GM06990 (cell line): ENCODE results near the gene ACTA1.
"Not testable (repeated sequence)": the region's sequence is repeated elsewhere in the genome, so short reads cannot be mapped to it uniquely, and the experiment has no call there.

Source experiments
- DNase-seq: peaks from one replicate; pipeline ENCODE4 v3.0.0-alpha.2; 2011; ENCODE audit not compliant: insufficient read length; ENCODE audit errors: extremely low read depth
- H3K27me3 ChIP-seq: replicated peaks from 2 replicates; pipeline ENCODE4 v1.6.0; 2011; ENCODE audit warnings: low read length; ENCODE audit not compliant: control insufficient read depth, insufficient read depth
- H3K36me3 ChIP-seq: 2 replicates; pipeline ENCODE4 v1.5.1; 2011; ENCODE audit warnings: low read length; ENCODE audit not compliant: control insufficient read depth, insufficient read depth
- H3K4me3 ChIP-seq: replicated peaks from 2 replicates; pipeline ENCODE4 v1.5.1; 2011; ENCODE audit warnings: low read depth, mild to moderate bottlenecking, control low read depth, low read length
- CTCF ChIP-seq: IDR thresholded peaks from 2 replicates; pipeline ENCODE4 v1.5.1; 2011; ENCODE audit warnings: low read length, control low read depth, mild to moderate bottlenecking, inconsistent platforms; ENCODE audit not compliant: insufficient read depth, poor library complexity, severe bottlenecking

ACTA1 gene

GRCh38 chr1:229427572-229427971, 6.3 kb downstream of the ACTA1 start:
- Histone ChIP-seq H3K27me3 (peaks cover 2% of the 10 kb centered on the region), H3K36me3 (no peaks in the 10 kb centered on the region), H3K4me3 (no peak overlapping the region)
- no peak for TF ChIP-seq CTCF
- no peak for DNase-seq

GRCh38 chr1:229425564-229426159, 8.2 kb downstream of the ACTA1 start:
- H3K27me3 ChIP-seq, result peaks cover 2% of the 10 kb centered on the region
- no peak overlapping the region for H3K4me3 ChIP-seq
- no peak for TF ChIP-seq CTCF
- no peaks in the 10 kb centered on the region for H3K36me3 ChIP-seq
- no peak for DNase-seq

- no peaks in the 10 kb centered on the region for H3K36me3 ChIP-seq
- no peak for DNase-seq
- peak; percentile 39 for TF ChIP-seq CTCF
- H3K27me3 ChIP-seq, result no peaks in the 10 kb centered on the region; the same call in 1 of the 2 replicates
- no peak overlapping the region for H3K4me3 ChIP-seq
These were observed 13.1 kb downstream of the ACTA1 start for GRCh38 chr1:229420765-229421164.

GRCh38 chr1:229420224-229420623, 13.7 kb downstream of the ACTA1 start:
- Histone ChIP-seq H3K4me3 (no peak overlapping the region), H3K36me3 (no peaks in the 10 kb centered on the region), H3K27me3 (no peaks in the 10 kb centered on the region)
- no peak for TF ChIP-seq CTCF
- DNase-seq, result no peak

GRCh38 chr1:229418586-229418985, 15.3 kb downstream of the ACTA1 start:
- H3K36me3 ChIP-seq, DNase-seq, H3K4me3 ChIP-seq, H3K27me3 ChIP-seq: not testable (repeated sequence)

- H3K27me3 ChIP-seq, H3K36me3 ChIP-seq, DNase-seq, H3K4me3 ChIP-seq: not testable (repeated sequence)
These were observed 21.1 kb downstream of the ACTA1 start for GRCh38 chr1:229412810-229413209.

GRCh38 chr1:229412056-229412455, 21.8 kb downstream of the ACTA1 start:
- DNase-seq, result no peak
- H3K36me3 ChIP-seq, result no peaks in the 10 kb centered on the region
- H3K27me3 ChIP-seq, result peaks cover 8% of the 10 kb centered on the region
- TF ChIP-seq CTCF, result no peak
- H3K4me3 ChIP-seq, result no peak overlapping the region
